ENCODE measurements around the gene ATXN8OS. TPM values are rescaled to one million over a fixed set of nuclear protein-coding genes. Genes with fewer than 3 reads are reported as not detected.

ATXN8OS gene
- total RNA-seq, 1 experiment from 2014 or later = not detected

DNA sequence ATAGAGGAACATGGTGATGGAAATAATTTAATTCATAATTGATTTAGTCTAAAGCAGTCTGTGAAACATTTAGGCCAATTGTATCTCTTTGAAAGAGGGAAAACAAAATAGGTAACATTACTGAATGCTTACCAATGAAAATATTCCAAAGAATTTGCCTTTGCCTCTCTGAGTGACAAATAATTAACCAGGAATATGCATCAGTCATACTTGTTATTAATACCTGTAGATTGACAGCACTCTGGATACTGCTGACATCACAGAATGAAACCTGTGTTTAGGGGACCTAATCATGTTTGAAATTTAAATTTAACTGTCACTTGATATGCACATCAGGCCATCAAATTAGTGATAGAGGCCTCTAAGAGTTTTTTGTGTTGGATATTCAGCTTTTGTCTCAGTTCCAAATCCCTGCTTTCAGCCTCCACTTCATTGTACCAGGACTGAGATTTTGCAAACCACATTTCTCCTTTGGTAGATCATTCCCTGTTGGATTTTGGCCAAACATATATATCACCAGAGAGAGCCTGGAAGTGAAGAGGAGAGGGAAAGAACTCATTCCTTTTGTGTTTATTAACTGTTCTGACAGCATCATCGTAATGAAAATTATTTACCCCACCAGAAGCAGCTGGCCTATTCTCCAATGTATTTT lies 65.4 kb downstream of the ATXN8OS start:
- no peak overlapping the region for H3K4me3 ChIP-seq (ENCODE audit: low read length)
- no peaks in the 10 kb centered on the region for H3K4me1 ChIP-seq (ENCODE audit: low read length)

DNA sequence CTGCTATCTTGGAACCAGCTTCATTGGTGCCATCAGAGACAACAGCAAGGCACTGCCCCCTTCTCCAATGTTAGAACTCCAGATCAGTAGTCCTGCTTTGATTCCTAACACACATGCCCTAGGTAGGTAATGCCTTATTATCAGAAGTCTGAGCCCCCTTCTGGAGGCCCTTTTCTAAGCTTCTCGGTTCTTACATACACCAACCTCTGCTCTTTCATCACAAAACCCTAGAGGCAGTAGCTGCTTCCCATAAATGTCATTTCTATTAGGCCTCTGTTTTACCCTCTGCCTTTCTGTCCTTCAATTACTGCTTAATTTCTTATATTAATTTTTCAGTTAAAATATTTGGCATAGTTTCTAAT lies 66.0 kb downstream of the ATXN8OS start:
- no peak overlapping the region for H3K27ac ChIP-seq (ENCODE audit: low read length)
- H4K20me1 ChIP-seq (ENCODE audit: insufficient read depth, low read depth, low read length) = no peaks in the 10 kb centered on the region
- no peaks in the 10 kb centered on the region for H3K4me1 ChIP-seq (ENCODE audit: low read length)
- no peaks in the 10 kb centered on the region for H3K36me3 ChIP-seq (ENCODE audit: insufficient read depth, low read length)
- no peak overlapping the region for H3K9ac ChIP-seq (ENCODE audit: low read length)
- no peak overlapping the region for H3K4me3 ChIP-seq (ENCODE audit: low read length)
- no peaks in the 10 kb centered on the region for H3K9me3 ChIP-seq (ENCODE audit: low read length)
- no peaks in the 10 kb centered on the region for H3K9me2 ChIP-seq (replicated peaks; ENCODE audit: insufficient read depth, low read length)
- H2AFZ ChIP-seq (ENCODE audit: low read length) = no peak overlapping the region
- H3K4me2 ChIP-seq (ENCODE audit: low read depth, low read length, poor library complexity, severe bottlenecking) = no peak overlapping the region
- no peaks in the 10 kb centered on the region for H3K27me3 ChIP-seq (ENCODE audit: low read length)
- no peaks in the 10 kb centered on the region for H3K79me2 ChIP-seq (ENCODE audit: low read length)
- DNase-seq = no peak

More for the DNA sequence above, 65.4 kb downstream of the ATXN8OS start:
- H3K4me2 ChIP-seq (ENCODE audit: low read depth, low read length, poor library complexity, severe bottlenecking) = no peak overlapping the region
- H3K27me3 ChIP-seq (ENCODE audit: low read length) = no peaks in the 10 kb centered on the region
- H4K20me1 ChIP-seq (ENCODE audit: insufficient read depth, low read depth, low read length) = no peaks in the 10 kb centered on the region
- H3K9me2 ChIP-seq (replicated peaks; ENCODE audit: insufficient read depth, low read length) = no peaks in the 10 kb centered on the region
- no peak overlapping the region for H2AFZ ChIP-seq (ENCODE audit: low read length)
- DNase-seq = no peak
- H3K79me2 ChIP-seq (ENCODE audit: low read length) = no peaks in the 10 kb centered on the region
- H3K9me3 ChIP-seq (ENCODE audit: low read length) = no peaks in the 10 kb centered on the region
- no peak overlapping the region for H3K27ac ChIP-seq (ENCODE audit: low read length)
- H3K36me3 ChIP-seq (ENCODE audit: insufficient read depth, low read length) = no peaks in the 10 kb centered on the region
- no peak overlapping the region for H3K9ac ChIP-seq (ENCODE audit: low read length)

DNA sequence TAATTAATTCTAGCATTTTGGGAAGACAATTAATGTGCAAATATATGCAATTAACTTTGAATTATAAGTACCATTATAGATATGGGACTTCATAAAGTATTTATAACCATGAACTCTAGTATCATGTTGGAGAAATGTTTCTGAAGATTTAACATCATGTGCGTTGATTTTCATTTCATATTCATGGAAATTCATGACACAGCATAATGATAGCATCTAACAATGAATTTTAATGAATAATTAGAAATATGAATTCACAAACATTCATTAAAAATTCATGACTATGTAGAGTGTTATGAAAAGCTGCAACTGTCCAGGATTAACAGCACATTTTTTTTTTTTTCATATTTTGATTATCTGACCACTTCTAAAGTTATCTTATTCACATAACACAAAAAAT lies 70.7 kb downstream of the ATXN8OS start:
- Histone ChIP-seq H3K4me1 (ENCODE audit: low read length) (no peaks in the 10 kb centered on the region), H3K9me2 (replicated peaks; ENCODE audit: insufficient read depth, low read length) (no peaks in the 10 kb centered on the region), H2AFZ (ENCODE audit: low read length) (no peak overlapping the region), H3K4me2 (ENCODE audit: low read depth, low read length, poor library complexity, severe bottlenecking) (no peak overlapping the region), H3K9me3 (ENCODE audit: low read length) (no peaks in the 10 kb centered on the region), H3K9ac (ENCODE audit: low read length) (no peak overlapping the region), H3K27ac (ENCODE audit: low read length) (no peak overlapping the region), H3K79me2 (ENCODE audit: low read length) (no peaks in the 10 kb centered on the region), H3K36me3 (ENCODE audit: insufficient read depth, low read length) (no peaks in the 10 kb centered on the region), H3K27me3 (ENCODE audit: low read length) (no peaks in the 10 kb centered on the region), H4K20me1 (ENCODE audit: insufficient read depth, low read depth, low read length) (no peaks in the 10 kb centered on the region), H3K4me3 (ENCODE audit: low read length) (no peak overlapping the region)
- DNase-seq = no peak

Other genes with a start within 250 kb of the ATXN8OS start
- not detected in 2 replicates for gene KLHL1, start 626 bp downstream of the ATXN8OS start, total RNA-seq (2014; rRNA removed; shearing (Covaris generic); ENCODE audit: low replicate concordance)